Rectal smooth muscle tissue (tissue), 1 donor: Measurements from ENCODE around the gene RETREG1.
"Not testable (repeated sequence)": the region's sequence is repeated elsewhere in the genome, so short reads cannot be mapped to it uniquely, and the experiment has no call there.

ENCODE experiments used
- H3K27ac ChIP-seq: one replicate; pipeline ENCODE4 v1.7.0; 2013; ENCODE audit warnings: low read depth, low read length, inconsistent platforms
- H3K27me3 ChIP-seq: one replicate; pipeline ENCODE4 v1.7.0; 2013; ENCODE audit warnings: low read length; ENCODE audit not compliant: control insufficient read depth, insufficient read depth
- H3K36me3 ChIP-seq: one replicate; pipeline ENCODE4 v1.7.0; 2013; ENCODE audit warnings: low read length; ENCODE audit not compliant: control insufficient read depth, insufficient read depth
- H3K4me1 ChIP-seq: one replicate; pipeline ENCODE4 v1.7.0; 2013; ENCODE audit warnings: low read length; ENCODE audit not compliant: control insufficient read depth, insufficient read depth
- H3K4me3 ChIP-seq: one replicate; pipeline ENCODE4 v1.7.0; 2013; ENCODE audit warnings: low read length
- H3K9ac ChIP-seq: one replicate; pipeline ENCODE4 v1.7.0; 2013; ENCODE audit warnings: low read length

Gene RETREG1

GRCh38 chr5:16616536-16617273, at the start of gene RETREG1:
Gene RETREG1 (minus strand): TSS chr5:16616997. CDS start chr5:16616971, 26 bp downstream.
- H3K27ac ChIP-seq: peak within 1 kb of the TSS; percentile 35
- H3K36me3 ChIP-seq: no peaks in the 10 kb centered on the region
- peaks cover 4% of the 10 kb centered on the region for H3K4me1 ChIP-seq
- no peaks in the 10 kb centered on the region for H3K27me3 ChIP-seq
- H3K4me3 ChIP-seq: peak within 1 kb of the TSS; percentile 82
- H3K9ac ChIP-seq: peak within 1 kb of the TSS; percentile 32

DNA sequence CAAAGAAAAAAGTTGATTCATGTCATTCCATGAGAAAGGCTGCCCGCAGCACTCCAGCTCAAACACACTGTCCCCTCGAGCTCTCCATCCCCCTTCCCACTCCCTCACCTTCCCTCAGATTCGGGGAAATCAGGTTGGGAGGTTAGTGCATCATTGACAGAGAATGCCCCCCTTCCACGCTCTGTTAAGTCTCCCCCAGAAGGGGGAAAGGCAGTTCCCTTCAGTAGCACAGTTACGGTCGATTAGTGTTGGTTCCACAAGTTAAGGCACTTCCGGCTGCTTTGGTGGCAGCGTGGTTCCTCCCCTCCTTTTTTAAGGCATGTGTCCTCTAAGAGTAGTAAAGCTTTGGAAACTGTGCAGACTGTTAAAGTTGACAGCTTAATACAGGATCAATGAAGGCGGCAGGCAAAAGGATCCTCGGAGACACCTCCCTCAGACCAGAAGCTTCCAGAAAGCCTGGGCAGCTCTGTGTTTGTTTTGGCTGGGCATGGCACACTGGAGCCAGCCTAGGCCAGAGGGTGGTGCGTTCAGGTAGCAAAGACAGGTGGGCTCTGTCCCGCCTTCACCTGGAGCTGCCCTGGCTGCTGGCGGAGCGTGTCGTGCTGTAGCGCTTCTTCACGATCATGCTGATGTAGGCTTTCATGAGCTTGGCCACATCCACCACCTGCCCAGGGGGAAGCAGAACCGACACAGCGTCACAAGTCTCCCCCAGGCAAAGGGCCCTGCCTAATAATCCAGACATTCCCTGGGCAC, 49.5 kb upstream of the RETREG1 start:
- no peak overlapping the region for H3K27ac ChIP-seq
- H3K4me3 ChIP-seq: no peak overlapping the region
- no peak overlapping the region for H3K9ac ChIP-seq
- H3K4me1 ChIP-seq: no peaks in the 10 kb centered on the region
- peaks cover 7% of the 10 kb centered on the region for H3K36me3 ChIP-seq
- H3K27me3 ChIP-seq: no peaks in the 10 kb centered on the region

GRCh38 chr5:16665601-16666000, 48.8 kb upstream of the RETREG1 start:
- H3K27me3 ChIP-seq: no peaks in the 10 kb centered on the region
- H3K4me1 ChIP-seq: no peaks in the 10 kb centered on the region
- H3K27ac ChIP-seq: no peak overlapping the region
- no peak overlapping the region for H3K4me3 ChIP-seq
- H3K9ac ChIP-seq: no peak overlapping the region
- H3K36me3 ChIP-seq: peaks cover 7% of the 10 kb centered on the region

DNA sequence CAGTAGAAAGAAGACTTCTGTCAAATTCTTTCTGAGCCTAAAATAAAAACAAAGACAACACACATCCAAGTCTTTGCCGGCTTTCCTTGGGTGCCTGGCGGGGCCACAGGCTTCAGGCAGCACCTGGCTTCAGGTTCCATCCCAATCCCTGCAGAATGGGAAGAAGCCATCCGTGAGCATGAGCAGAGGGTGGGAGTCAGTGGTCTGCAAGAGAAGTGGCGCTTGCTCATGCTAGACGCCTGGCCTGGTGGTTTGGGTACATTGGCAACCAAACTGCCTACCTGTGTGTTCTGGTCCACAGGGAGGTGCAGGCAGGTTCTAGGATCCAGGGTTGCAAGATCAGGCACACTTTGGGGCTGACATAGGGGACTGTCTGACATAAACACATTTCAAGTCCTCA, 47.6 kb upstream of the RETREG1 start:
- Histone ChIP-seq H3K27ac (no peak overlapping the region), H3K4me3 (no peak overlapping the region), H3K9ac (no peak overlapping the region), H3K27me3 (no peaks in the 10 kb centered on the region), H3K36me3 (peaks cover 7% of the 10 kb centered on the region), H3K4me1 (no peaks in the 10 kb centered on the region)

DNA sequence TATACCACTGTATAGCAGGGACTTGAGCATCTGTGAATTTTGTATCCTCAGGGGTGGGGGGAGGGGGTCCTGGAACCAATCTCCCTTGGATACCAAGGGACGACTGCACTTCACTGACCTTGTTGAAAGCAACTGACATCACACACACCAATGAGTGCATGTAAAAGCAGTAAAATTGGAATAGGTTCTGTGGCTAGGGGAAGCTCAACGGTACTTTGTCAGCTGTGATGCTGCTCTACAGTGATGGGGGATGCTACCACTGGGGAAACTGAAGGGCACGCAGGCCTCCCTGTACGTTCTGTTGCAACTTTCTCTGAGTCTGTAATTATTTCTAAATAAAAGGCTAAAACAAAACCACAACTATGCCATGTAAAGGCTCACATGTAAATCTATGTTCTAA, 47.0 kb upstream of the RETREG1 start:
- no peak overlapping the region for H3K27ac ChIP-seq
- no peak overlapping the region for H3K4me3 ChIP-seq
- no peak overlapping the region for H3K9ac ChIP-seq
- peaks cover 7% of the 10 kb centered on the region for H3K36me3 ChIP-seq
- H3K27me3 ChIP-seq: no peaks in the 10 kb centered on the region
- H3K4me1 ChIP-seq: no peaks in the 10 kb centered on the region

DNA sequence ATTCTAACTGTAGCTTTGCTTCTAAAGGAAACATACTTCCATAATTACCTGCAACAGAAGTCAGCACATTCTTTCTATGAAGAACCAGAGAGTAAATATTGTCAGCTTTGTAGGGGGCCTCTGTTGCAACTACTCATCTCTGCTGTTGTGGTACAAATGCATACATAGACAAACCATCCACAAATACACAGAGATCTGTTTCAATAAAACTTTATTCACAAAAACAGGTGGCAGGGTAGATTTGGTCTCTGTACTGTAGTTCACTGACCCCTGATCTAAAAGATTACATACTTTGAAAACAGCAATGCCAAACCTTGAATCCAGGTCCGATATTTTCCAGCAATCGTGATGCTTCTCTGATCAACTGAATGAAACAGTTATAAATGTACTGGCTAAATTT, 44.9 kb upstream of the RETREG1 start:
- no peaks in the 10 kb centered on the region for H3K4me1 ChIP-seq
- H3K27ac ChIP-seq: no peak overlapping the region
- H3K27me3 ChIP-seq: no peaks in the 10 kb centered on the region
- H3K36me3 ChIP-seq: no peaks in the 10 kb centered on the region
- H3K4me3 ChIP-seq: no peak overlapping the region
- no peak overlapping the region for H3K9ac ChIP-seq

GRCh38 chr5:16660982-16661381, 44.2 kb upstream of the RETREG1 start:
- no peaks in the 10 kb centered on the region for H3K27me3 ChIP-seq
- no peak overlapping the region for H3K9ac ChIP-seq
- no peaks in the 10 kb centered on the region for H3K36me3 ChIP-seq
- H3K4me1 ChIP-seq: no peaks in the 10 kb centered on the region
- H3K27ac ChIP-seq: no peak overlapping the region
- H3K4me3 ChIP-seq: no peak overlapping the region

DNA sequence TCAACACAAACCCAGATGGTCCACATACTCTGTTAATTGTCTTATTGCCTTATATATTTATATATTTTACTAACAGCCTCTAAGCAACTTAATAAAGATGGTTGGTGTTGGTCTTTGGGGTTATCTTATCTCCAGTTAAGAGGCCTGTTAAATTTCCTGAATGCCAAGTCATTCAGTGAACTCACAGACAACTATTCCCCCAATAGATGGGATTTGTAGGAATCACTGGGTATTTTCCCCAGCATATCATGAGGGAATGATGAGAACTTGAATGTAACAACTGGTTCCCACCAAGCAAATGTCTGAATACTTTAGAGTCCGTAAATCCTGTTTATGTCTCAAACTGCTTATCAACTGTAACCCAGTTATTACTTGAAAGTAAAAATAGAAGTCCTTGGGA, 42.7 kb upstream of the RETREG1 start:
- no peaks in the 10 kb centered on the region for H3K27me3 ChIP-seq
- H3K4me3 ChIP-seq: no peak overlapping the region
- no peak overlapping the region for H3K9ac ChIP-seq
- H3K4me1 ChIP-seq: no peaks in the 10 kb centered on the region
- no peaks in the 10 kb centered on the region for H3K36me3 ChIP-seq
- no peak overlapping the region for H3K27ac ChIP-seq

GRCh38 chr5:16656561-16657191, 39.9 kb upstream of the RETREG1 start:
- Histone ChIP-seq H3K36me3 (no peaks in the 10 kb centered on the region), H3K27ac (no peak overlapping the region), H3K27me3 (no peaks in the 10 kb centered on the region), H3K9ac (no peak overlapping the region), H3K4me3 (no peak overlapping the region), H3K4me1 (no peaks in the 10 kb centered on the region)

DNA sequence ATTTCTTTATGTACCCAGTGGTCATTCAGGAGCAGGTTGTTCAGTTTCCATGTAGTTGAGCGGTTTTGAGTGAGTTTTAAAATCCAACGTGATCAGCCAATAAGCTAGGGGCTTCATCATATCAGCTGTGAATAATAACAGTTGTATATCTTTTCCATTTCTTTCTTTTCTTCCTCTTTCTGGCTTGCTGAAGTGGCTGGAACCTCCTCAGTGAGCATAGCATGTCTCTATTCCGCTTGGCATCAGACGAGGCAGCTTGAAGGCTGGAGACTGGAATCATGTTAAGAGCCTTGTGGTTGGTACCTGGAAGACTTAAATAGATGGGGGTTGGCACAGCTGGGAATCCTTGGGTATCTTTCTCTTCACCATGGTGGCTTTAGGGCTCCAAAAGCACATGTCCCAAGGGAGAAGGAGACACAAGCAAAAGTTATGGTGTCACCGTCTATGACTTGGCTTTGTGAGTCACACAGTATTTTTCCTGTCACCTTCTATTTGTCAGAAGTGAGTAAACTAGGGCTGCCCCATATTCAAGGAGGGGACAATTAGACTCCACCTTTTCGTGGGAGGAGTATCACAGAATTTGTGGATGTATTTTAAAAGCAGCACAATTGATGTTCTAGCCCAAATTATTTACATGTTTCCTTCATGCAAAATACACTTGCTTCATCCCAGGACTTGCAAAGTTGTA, 38.0 kb upstream of the RETREG1 start:
- Histone ChIP-seq H3K4me1 (no peaks in the 10 kb centered on the region), H3K4me3 (no peak overlapping the region), H3K9ac (no peak overlapping the region), H3K36me3 (no peaks in the 10 kb centered on the region), H3K27me3 (no peaks in the 10 kb centered on the region), H3K27ac (no peak overlapping the region)

DNA sequence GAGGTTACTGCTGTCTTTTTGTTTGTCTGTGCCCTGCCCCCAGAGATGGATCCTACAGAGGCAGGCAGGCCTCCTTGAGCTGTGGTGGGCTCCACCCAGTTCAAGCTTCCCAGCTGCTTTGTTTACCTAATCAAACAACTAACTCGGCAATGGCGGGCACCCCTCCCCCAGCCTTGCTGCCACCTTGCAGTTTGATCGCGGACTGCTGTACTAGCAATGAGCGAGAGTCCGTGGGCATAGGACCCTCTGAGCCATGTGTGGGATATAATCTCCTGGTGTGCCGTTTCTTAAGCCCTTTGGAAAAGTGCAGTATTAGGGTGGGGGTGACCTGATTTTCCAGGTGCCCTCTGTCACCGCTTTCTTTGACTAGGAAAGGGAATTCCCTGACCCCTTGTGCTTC, 31.9 kb upstream of the RETREG1 start:
- H3K36me3 ChIP-seq, H3K27me3 ChIP-seq, H3K4me1 ChIP-seq, H3K27ac ChIP-seq, H3K9ac ChIP-seq, H3K4me3 ChIP-seq: not testable (repeated sequence)

DNA sequence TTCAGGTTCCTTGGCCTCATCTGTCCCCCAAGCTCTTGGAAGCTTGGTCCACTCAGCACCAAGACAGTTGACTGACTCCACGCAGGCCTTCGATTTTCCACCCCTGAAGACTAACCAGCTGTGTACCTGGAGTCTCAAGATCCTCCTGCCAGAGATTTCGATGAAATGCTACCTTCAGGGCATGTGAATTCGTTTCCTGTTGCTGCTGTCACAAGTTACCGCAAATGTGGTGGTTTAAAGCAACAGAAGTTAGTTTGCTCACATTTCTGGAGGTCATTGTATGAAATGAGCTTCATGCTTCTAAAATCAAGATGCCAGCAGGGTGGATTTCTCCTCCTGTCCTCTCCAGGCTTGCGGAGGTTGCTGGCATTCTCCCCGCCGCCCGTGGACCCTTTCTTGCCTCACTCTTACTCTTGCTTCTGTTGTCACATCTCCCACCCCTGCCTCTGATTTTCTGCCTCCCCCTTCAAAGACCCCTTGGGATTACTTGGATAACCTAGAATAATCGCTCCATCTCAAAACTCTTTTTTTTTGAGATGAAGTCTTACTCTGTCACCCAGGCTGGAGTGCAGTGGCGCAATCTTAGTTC, 27.6 kb upstream of the RETREG1 start:
- Histone ChIP-seq H3K4me3 (no peak overlapping the region), H3K36me3 (no peaks in the 10 kb centered on the region), H3K4me1 (no peaks in the 10 kb centered on the region), H3K27ac (no peak overlapping the region), H3K9ac (no peak overlapping the region), H3K27me3 (no peaks in the 10 kb centered on the region)
